LNCaP clone FGC (cell line): ENCODE results near the gene ZNRD2.

ENCODE experiments used
- DNase-seq: peaks from one replicate; pipeline ENCODE4 v3.0.0-alpha.2; 2011; ENCODE audit warnings: low read depth
- H3K4me3 ChIP-seq: 2 replicates; pipeline ENCODE4 v1.5.1; 2011; ENCODE audit warnings: mild to moderate bottlenecking, low read depth, low read length, control low read depth
- CTCF ChIP-seq: IDR thresholded peaks from 2 replicates; pipeline ENCODE4 v1.5.1; 2012; ENCODE audit warnings: mild to moderate bottlenecking; ENCODE audit not compliant: control insufficient read depth, insufficient read depth; ENCODE audit errors: extremely low read depth

ZNRD2 gene

GRCh38 chr11:65599955-65600246 lies 29.6 kb downstream of the ZNRD2 start:
- TF ChIP-seq CTCF, result no peak
- no peak for DNase-seq
- H3K4me3 ChIP-seq, result no peak overlapping the region

GRCh38 chr11:65604258-65604657 lies 34.0 kb downstream of the ZNRD2 start:
- H3K4me3 ChIP-seq, result no peak overlapping the region
- no peak for DNase-seq
- TF ChIP-seq CTCF, result no peak

- no peak for TF ChIP-seq CTCF
- no peak overlapping the region for H3K4me3 ChIP-seq
- no peak for DNase-seq
Observed at GRCh38 chr11:65606876-65607613, 36.8 kb downstream of the ZNRD2 start.

- no peak overlapping the region for H3K4me3 ChIP-seq
- no peak for DNase-seq
- TF ChIP-seq CTCF, result no peak
Observed at GRCh38 chr11:65607614-65608426, 37.5 kb downstream of the ZNRD2 start.

GRCh38 chr11:65609229-65609628 lies 39.0 kb downstream of the ZNRD2 start:
- TF ChIP-seq CTCF, result no peak
- DNase-seq, result no peak
- no peak overlapping the region for H3K4me3 ChIP-seq

- TF ChIP-seq CTCF, result no peak
- H3K4me3 ChIP-seq, result no peak overlapping the region
- no peak for DNase-seq
Observed at GRCh38 chr11:65609665-65610064, 39.4 kb downstream of the ZNRD2 start.
